ENCODE results near the gene BRICD5. TPM values are rescaled to one million over a fixed set of nuclear protein-coding genes. Genes with fewer than 3 reads are reported as not detected.
A peak's percentile ranks its signal among the peaks of the same experiment; 100 is the strongest.

Gene BRICD5
- total RNA-seq, 1 donor from 2014 or later = 5.2 TPM

DNA sequence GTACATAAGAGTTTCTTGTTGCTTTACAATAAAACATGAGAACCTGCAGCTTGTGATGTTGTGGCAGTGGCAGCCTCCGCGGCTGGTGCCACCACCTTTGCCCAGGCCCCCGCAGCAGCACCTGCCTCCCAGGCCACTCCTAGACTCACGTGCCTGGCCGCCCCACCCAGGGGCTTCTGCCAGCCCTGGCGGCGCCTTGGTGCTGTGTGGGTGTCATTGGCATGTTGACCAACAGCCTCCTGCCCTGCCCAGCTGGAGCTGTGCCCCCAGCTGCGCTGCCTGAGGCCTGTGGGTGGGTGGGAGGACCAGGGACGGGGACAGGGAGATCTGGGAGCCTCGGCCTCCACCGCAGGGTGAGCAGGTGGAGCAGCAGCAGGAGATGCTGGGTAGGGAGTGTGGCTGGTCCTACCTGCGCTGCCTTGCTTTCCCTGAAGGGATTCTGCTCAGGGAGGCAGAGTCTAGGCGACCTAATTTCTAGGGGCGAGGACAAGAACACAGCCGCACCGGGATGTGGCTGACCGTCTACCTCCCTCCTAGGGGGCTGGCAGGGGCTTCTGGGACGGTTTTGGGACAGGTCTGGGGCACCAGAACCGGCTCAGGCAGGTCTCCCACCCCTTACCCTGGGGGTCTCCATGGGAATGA is 25.2 kb upstream of the BRICD5 start:
- H3K4me3 ChIP-seq = no peak overlapping the region

GRCh38 chr16:2235234-2235651 is 24.6 kb upstream of the BRICD5 start:
- H4K20me1 ChIP-seq (ENCODE audit: low read depth) = peaks cover 49% of the 10 kb centered on the region
- H3K4me3 Mint-ChIP-seq = peak overlapping the region; percentile 55
- peaks cover 41% of the 10 kb centered on the region for H3F3A ChIP-seq (ENCODE audit: low read depth)
- TF ChIP-seq EZH2 (IDR thresholded peaks at IDR 0.05) = no peak
- no peak for TF ChIP-seq EZH2phosphoT487 (IDR thresholded peaks at IDR 0.05)
- no peak for TF ChIP-seq CTCF (IDR thresholded peaks at IDR 0.05)
- peaks cover 4% of the 10 kb centered on the region for H3K36me3 Mint-ChIP-seq
- H3K27ac Mint-ChIP-seq = no peak overlapping the region
- no peak overlapping the region for H3K9ac ChIP-seq
- H3K36me3 ChIP-seq = no peaks in the 10 kb centered on the region
- no peak overlapping the region for H3K4me3 ChIP-seq
- peaks cover 26% of the 10 kb centered on the region for H3K4me1 ChIP-seq
- H3K27me3 Mint-ChIP-seq (ENCODE audit: insufficient read depth, low read depth) = peaks cover 7% of the 10 kb centered on the region
- no peak overlapping the region for H2AFZ ChIP-seq (replicated peaks)
- no peak overlapping the region for H3K4me2 ChIP-seq
- no peaks in the 10 kb centered on the region for H3K4me1 Mint-ChIP-seq
- no peak for DNase-seq (ENCODE audit: low spot score)
- H3K9me3 ChIP-seq (ENCODE audit: low read depth) = no peaks in the 10 kb centered on the region
- H3K27me3 ChIP-seq = peaks cover 31% of the 10 kb centered on the region
- H3K79me2 ChIP-seq (ENCODE audit: low read depth) = no peaks in the 10 kb centered on the region
- no peak overlapping the region for H3K27ac ChIP-seq
- H3K9me3 Mint-ChIP-seq = no peaks in the 10 kb centered on the region

More for the DNA sequence above, 25.2 kb upstream of the BRICD5 start:
- Histone ChIP-seq H2AFZ (replicated peaks) (no peak overlapping the region), H3K4me1 (peaks cover 26% of the 10 kb centered on the region), H3K9me3 (ENCODE audit: low read depth) (no peaks in the 10 kb centered on the region), H3F3A (ENCODE audit: low read depth) (peaks cover 41% of the 10 kb centered on the region), H3K9ac (no peak overlapping the region), H4K20me1 (ENCODE audit: low read depth) (peaks cover 49% of the 10 kb centered on the region), H3K27ac (no peak overlapping the region), H3K4me2 (peak overlapping the region; percentile 82), H3K27me3 (peaks cover 31% of the 10 kb centered on the region), H3K79me2 (ENCODE audit: low read depth) (no peaks in the 10 kb centered on the region), H3K36me3 (no peaks in the 10 kb centered on the region)
- TF ChIP-seq EZH2 (IDR thresholded peaks at IDR 0.05) (no peak), CTCF (IDR thresholded peaks at IDR 0.05) (no peak), EZH2phosphoT487 (IDR thresholded peaks at IDR 0.05) (no peak)
- H3K36me3 Mint-ChIP-seq = peaks cover 4% of the 10 kb centered on the region
- peak overlapping the region; percentile 55 for H3K4me3 Mint-ChIP-seq
- DNase-seq (ENCODE audit: low spot score) = no peak
- H3K27me3 Mint-ChIP-seq (ENCODE audit: insufficient read depth, low read depth) = peaks cover 7% of the 10 kb centered on the region
- no peaks in the 10 kb centered on the region for H3K9me3 Mint-ChIP-seq
- H3K27ac Mint-ChIP-seq = no peak overlapping the region
- H3K4me1 Mint-ChIP-seq = no peaks in the 10 kb centered on the region

- peaks cover 5% of the 10 kb centered on the region for H3K36me3 Mint-ChIP-seq
- H3K9me3 Mint-ChIP-seq = no peaks in the 10 kb centered on the region
- H3K36me3 ChIP-seq = no peaks in the 10 kb centered on the region
- H3K4me2 ChIP-seq = no peak overlapping the region
- peaks cover 47% of the 10 kb centered on the region for H4K20me1 ChIP-seq (ENCODE audit: low read depth)
- H3K27ac Mint-ChIP-seq = no peak overlapping the region
- no peaks in the 10 kb centered on the region for H3K4me1 Mint-ChIP-seq
- H3F3A ChIP-seq (ENCODE audit: low read depth) = peaks cover 39% of the 10 kb centered on the region
- peaks cover 26% of the 10 kb centered on the region for H3K4me1 ChIP-seq
- H3K79me2 ChIP-seq (ENCODE audit: low read depth) = no peaks in the 10 kb centered on the region
- no peak overlapping the region for H3K4me3 Mint-ChIP-seq
- H3K9me3 ChIP-seq (ENCODE audit: low read depth) = no peaks in the 10 kb centered on the region
- TF ChIP-seq EZH2 (IDR thresholded peaks at IDR 0.05) (no peak), CTCF (IDR thresholded peaks at IDR 0.05) (no peak), EZH2phosphoT487 (IDR thresholded peaks at IDR 0.05) (no peak)
- peaks cover 31% of the 10 kb centered on the region for H3K27me3 ChIP-seq
- no peak overlapping the region for H3K4me3 ChIP-seq
- no peak overlapping the region for H3K27ac ChIP-seq
- H2AFZ ChIP-seq (replicated peaks) = no peak overlapping the region
- no peak overlapping the region for H3K9ac ChIP-seq
- no peak for DNase-seq (ENCODE audit: low spot score)
- peaks cover 7% of the 10 kb centered on the region for H3K27me3 Mint-ChIP-seq (ENCODE audit: insufficient read depth, low read depth)
These were observed 24.1 kb upstream of the BRICD5 start for GRCh38 chr16:2234813-2235170.
